ENCODE measurements around the gene SOHLH1.

DNA sequence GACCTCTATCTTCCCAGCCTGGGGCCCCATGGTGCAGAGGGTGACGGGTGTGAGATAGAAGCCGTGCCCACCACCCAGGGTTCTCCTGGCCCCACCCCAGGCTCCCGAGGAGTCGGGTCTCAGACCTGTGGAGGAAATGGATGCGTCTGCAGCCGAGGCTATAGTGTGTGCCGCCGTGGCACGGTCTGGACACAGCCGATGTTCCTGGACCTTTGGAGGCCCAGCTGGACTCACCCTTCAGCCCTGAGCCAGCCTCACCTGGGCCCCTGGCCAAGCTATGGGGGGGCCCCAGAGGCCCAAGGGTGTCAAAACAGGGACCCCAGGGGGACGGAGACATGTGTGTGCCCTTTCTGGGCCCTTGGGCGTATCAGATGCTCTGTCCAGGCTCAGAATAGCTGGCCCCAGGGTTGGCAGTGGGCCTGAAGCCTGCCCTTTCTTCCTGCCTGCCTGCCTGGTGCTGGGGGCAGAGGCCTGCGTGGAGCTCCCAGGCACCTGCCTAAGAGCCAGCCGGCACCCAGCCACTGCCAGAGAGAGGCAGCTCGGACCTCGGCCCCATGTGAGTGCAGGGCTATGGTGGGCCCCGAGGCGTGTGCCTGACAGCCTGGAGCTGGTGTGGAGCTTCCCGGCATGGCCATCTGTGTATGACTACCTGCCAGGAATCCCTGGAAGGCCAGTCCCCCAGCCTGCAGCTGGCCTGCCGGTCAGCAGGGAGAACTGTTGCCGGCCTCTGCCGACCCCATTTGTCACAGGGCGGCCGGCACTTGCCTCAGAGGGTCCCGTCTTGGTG, 44.5 kb upstream of the SOHLH1 start:
- TF ChIP-seq EZH2phosphoT487 (IDR thresholded peaks at IDR 0.05; ENCODE audit: insufficient read depth, low read depth), result no peak
- TF ChIP-seq EZH2 (IDR thresholded peaks at IDR 0.05; ENCODE audit: insufficient read depth, poor library complexity, severe bottlenecking), result no peak

Measured in GM23248 (cell line).